ENCODE measurements around the gene PLAC1. TPM values are rescaled to one million over a fixed set of nuclear protein-coding genes. Genes with fewer than 3 reads are reported as not detected.

PLAC1 gene
- polyA plus RNA-seq, 3 donors: not detected

DNA sequence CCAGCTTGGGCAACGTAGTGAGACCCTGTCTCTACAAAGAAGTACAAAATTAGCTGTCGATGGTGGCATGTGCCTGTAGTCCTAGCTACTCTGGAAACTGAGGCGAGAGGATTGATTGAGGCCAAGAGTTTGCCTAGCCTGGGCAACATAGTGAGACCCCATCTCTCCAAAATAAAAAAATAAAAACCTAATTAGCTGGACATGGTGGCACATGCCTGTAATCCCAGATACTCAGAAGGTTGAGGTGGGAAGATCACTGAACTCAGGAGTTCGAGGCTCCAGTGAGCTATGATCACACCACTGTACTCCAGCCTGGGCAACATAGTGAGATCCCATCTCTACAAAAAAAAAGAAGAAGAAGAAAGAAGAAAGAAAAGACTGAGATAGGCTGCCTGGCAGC lies 17.4 kb downstream of the PLAC1 start:
- H3K27ac ChIP-seq (ENCODE audit: low read depth, low read length): no peak overlapping the region
- 72 to 94% (median 88%) methylated on average over 2 to 4 of the region's 4 CpGs for WGBS, 3 donors

GRCh38 chrX:134636851-134637250 lies 21.4 kb downstream of the PLAC1 start:
- no peak overlapping the region for H3K27ac ChIP-seq (ENCODE audit: low read depth, low read length)
- WGBS, 3 donors: 68 to 91% (median 74%) methylated on average over 5 of the region's 5 CpGs

GRCh38 chrX:134634691-134635090 lies 23.6 kb downstream of the PLAC1 start:
- 50 to 70% (median 61%) methylated on average over 5 of the region's 5 CpGs for WGBS, 3 donors
- H3K27ac ChIP-seq (ENCODE audit: low read depth, low read length): no peak overlapping the region

DNA sequence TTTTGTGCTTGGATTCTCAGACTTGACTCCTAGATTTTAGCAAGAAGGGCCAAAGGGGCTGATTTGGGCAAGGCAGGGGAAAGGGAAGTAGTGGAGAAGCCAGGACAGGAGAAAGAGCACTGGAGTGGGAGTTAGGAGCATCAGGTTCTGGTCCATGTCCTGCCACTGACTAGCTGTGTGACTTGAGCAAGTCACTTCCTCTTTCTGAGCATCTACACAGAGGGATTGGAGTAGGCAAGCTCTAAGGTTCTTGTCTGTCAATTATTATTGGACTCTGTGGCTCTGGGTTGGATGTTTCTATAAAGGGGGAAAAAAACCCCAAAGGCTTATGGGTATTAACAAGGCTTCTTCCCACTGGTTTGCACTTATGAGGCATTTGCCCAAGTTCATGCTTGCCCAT lies 24.4 kb downstream of the PLAC1 start:
- no peak overlapping the region for H3K27ac ChIP-seq (ENCODE audit: low read depth, low read length)

DNA sequence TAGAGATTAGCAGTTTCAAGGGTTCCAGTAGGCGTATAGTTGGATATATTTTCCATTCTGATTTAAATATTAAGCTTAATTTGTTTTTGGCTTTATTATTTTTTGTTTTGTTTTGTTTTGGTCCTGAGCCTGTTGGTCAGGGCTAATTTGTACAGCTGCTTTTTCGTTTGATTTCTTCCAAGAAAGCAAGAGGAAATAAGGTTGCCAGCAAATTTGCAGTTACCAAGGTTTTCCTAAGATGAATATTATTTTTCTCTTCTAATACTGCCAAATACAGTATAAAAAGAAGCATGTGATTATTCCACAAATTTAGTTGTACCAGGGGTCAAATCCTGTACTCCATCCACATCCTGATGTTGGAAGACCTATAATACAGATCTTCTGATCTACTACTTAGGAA lies 24.9 kb downstream of the PLAC1 start:
- H3K27ac ChIP-seq (ENCODE audit: low read depth, low read length): no peak overlapping the region
- WGBS, 3 donors: 22 to 50% (median 45%) methylated on average over 2 of the region's 2 CpGs

GRCh38 chrX:134632355-134632754 lies 25.9 kb downstream of the PLAC1 start:
- H3K27ac ChIP-seq (ENCODE audit: low read depth, low read length): no peak overlapping the region
- WGBS, 3 donors: 30 to 83% (median 54%) methylated on average over 3 of the region's 3 CpGs

- H3K27ac ChIP-seq (ENCODE audit: low read depth, low read length): no peak overlapping the region
- WGBS, 3 donors: 45 to 67% (median 62%) methylated on average over 8 to 9 of the region's 9 CpGs
Measured at GRCh38 chrX:134631426-134632346, 26.6 kb downstream of the PLAC1 start.

GRCh38 chrX:134628663-134629062 lies 29.6 kb downstream of the PLAC1 start:
- no peak overlapping the region for H3K27ac ChIP-seq (ENCODE audit: low read depth, low read length)
- 74 to 100% (median 87%) methylated on average over 1 of the region's 1 CpG for WGBS, 3 donors

DNA sequence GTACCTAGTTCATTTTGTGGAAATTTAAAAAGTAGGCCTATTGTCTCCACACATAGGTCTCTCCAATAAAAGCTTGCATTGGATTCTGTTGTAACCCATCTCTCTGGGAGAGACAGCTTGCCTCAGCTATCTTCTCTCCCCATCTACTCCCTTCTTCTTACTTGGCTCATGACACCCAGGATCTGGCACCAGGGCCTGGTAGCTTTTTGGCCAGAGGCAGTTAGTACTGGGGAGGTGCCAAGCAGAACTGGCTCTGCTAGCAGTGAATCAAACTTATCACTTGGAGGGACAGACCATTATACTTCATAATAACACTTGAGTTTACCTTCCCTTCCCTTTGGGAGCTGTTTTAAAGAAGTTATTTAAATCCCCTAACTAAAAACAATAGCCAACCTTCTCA lies 31.8 kb downstream of the PLAC1 start:
- no peak overlapping the region for H3K27ac ChIP-seq (ENCODE audit: low read depth, low read length)

DNA sequence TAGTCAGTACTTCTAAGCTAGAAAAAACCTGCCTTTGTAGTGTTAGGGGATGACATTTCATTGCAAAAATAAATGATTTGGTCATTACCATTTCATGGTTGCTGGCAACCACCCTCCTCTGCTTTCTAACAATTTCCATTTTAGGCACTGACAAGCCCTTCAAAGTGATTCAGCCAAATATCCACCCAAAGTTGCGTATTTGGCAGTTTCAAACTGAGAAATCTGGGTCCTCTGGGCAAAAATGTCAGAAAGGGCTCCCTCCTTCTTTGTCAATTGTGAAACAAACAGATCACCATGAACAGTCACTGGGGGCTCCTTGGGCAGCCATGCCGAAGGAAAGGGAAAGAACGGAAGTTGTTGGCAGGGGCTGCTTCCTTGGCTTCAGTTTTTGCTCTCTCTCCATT lies 33.0 kb downstream of the PLAC1 start:
- no peak overlapping the region for H3K27ac ChIP-seq (ENCODE audit: low read depth, low read length)
- WGBS, 3 donors: 10 to 83% (median 30%) methylated on average over 2 to 3 of the region's 3 CpGs

- no peak overlapping the region for H3K27ac ChIP-seq (ENCODE audit: low read depth, low read length)
- WGBS, 3 donors: 74 to 86% (median 76%) methylated on average over 3 of the region's 3 CpGs
Measured at GRCh38 chrX:134624046-134624430, 34.2 kb downstream of the PLAC1 start.

GRCh38 chrX:134623293-134624045 lies 34.8 kb downstream of the PLAC1 start:
- 41 to 60% (median 54%) methylated on average over 10 of the region's 10 CpGs for WGBS, 3 donors
- no peak overlapping the region for H3K27ac ChIP-seq (ENCODE audit: low read depth, low read length)

- WGBS, 3 donors: 65 to 97% (median 82%) methylated on average over 2 of the region's 2 CpGs
Measured at GRCh38 chrX:134622813-134623185, 35.5 kb downstream of the PLAC1 start.

DNA sequence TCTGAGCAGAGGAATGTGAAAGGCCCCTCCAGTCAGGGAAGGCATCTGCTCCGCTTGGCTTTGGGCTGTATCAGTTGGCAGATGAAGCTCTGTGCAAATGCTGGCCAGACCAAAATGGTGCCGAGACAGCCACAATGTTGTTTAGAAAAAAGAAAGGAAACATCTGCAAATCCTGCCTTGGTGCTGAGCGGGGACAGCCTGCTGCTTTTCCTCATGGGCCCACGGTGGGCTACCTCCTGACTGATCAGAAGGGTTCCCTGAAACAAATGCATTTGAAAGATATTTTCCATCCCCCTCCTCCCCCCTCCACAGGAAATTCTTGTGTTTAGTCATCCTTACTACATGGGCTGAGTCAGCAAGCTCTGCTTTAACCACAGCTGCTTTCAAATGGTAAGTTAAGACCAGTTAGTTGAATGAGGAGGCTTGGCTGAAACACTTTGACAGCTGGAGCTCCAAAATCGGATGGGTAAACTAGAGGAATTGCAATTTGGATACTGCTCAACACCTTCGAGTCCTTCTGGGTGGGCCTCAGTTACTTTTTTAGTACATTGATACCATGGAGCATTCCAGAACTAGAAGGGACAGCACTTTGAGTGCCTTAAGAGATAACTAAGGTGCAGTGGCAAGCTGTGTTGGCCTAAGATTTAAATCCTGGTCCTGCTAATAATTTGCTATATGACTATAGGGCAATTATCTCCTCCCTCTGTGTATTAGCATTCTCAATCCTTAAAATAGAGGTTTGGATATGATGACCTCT lies 36.0 kb downstream of the PLAC1 start:
- 14 to 64% (median 36%) methylated on average over 6 of the region's 6 CpGs for WGBS, 3 donors
- H3K27ac ChIP-seq (ENCODE audit: low read depth, low read length): no peak overlapping the region

More at GRCh38 chrX:134622813-134623185, 35.5 kb downstream of the PLAC1 start:
- no peak overlapping the region for H3K27ac ChIP-seq (ENCODE audit: low read depth, low read length)

- 65 to 88% (median 74%) methylated on average over 1 of the region's 1 CpG for WGBS, 3 donors
- no peak overlapping the region for H3K27ac ChIP-seq (ENCODE audit: low read depth, low read length)
Measured at GRCh38 chrX:134619838-134620237, 38.4 kb downstream of the PLAC1 start.

DNA sequence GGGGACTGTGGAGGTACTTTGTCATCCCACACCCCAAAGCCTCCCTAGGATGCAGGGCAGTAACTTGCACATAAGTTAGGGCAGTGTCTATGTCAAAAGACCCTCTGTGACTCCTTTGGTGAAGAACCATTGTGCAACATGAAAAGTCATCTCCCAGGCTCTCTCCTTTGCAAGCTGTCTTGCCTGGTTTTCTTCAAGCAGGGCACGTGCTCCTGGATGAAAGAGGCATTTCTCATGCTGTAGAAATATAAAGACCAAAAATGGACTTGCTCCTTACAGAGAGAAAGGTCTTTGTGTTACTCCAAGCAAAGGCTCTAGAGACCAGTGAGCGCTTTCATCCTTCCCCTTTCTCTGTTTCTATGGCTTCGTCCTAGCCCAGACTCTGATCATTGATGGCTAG lies 44.9 kb downstream of the PLAC1 start:
- 55 to 84% (median 76%) methylated on average over 3 of the region's 3 CpGs for WGBS, 3 donors
- no peak overlapping the region for H3K27ac ChIP-seq (ENCODE audit: low read depth, low read length)

DNA sequence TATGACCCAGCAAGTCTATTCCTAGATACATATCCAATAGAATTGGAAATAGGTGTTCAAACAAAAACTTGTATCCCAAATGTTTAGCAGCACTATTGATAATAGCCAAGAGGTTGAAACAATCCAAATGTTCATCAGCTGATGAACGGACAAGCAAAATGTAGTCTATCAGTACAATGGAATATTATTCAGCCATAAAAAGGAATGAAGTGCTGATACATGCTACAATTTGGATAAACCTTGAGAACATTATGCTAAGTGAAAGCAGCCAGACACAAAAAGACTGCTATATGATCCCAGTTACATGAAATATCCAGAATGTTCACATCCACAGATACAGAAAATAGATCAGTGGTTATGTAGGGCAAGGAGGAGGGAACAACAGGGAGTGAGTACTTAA lies 50.1 kb downstream of the PLAC1 start:
- H3K27ac ChIP-seq (ENCODE audit: low read depth, low read length): no peak overlapping the region
- WGBS, 3 donors: 72 to 98% (median 89%) methylated on average over 1 of the region's 1 CpG

DNA sequence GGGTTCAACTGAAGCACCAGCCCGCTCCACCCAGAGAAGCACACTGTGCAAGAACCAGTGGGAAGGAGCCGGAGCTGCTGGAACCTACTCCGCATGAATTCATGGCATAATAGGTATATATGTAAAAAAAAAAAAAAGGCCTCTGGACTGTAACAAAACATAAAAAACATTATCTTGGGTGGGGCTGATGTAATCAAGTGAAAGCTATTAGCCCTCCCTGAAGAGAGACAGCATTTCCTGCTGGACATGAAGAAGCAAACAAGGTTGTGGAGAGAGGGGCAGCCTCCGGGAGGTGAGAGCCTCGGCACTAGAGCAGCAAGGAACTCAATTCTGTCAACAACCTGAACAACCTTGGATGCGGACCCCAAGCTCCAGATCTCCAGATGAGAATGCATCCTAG lies 50.7 kb downstream of the PLAC1 start:
- H3K27ac ChIP-seq (ENCODE audit: low read depth, low read length): no peak overlapping the region
- WGBS, 3 donors: 86 to 92% (median 87%) methylated on average over 6 of the region's 6 CpGs

GRCh38 chrX:134604701-134605311 lies 53.5 kb downstream of the PLAC1 start:
- WGBS, 3 donors: 18 to 56% (median 30%) methylated on average over 4 of the region's 4 CpGs

More at GRCh38 chrX:134604701-134605311, 53.5 kb downstream of the PLAC1 start:
- no peak overlapping the region for H3K27ac ChIP-seq (ENCODE audit: low read depth, low read length)
